ENCODE data around the gene KIF3B. TPM values are rescaled to one million over a fixed set of nuclear protein-coding genes. Genes with fewer than 3 reads are reported as not detected.

Gene KIF3B
- total RNA-seq, 1 experiment from 2014 or later = 31.5 TPM

DNA sequence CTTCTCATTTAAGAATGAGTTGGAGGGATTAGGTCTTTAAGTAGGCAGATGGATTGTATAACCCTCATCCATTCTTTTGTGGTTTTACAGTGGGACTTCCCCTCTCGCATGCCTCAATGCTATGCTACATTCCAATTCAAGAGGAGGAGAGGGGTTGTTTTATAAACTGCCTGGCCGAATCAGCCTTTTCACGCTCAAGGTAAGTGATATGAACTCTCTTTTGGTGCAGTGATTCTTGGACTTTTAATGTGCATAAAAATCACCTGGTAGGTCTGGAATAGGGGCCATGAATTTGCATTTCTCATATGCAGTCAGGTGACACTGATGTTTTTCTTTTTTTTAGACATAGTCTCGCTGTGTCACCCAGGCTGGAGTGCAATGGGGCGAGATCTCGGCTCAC, 91.5 kb downstream of the KIF3B start:
- Histone ChIP-seq H3K9me3 (ENCODE audit: control insufficient read depth in 1 of 2, insufficient read depth in 1 of 2, low read depth in 1 of 2, low read length in 2 of 2) (no peaks in the 10 kb centered on the region), H3K4me2 (ENCODE audit: low read length) (no peak overlapping the region), H3K9me2 (ENCODE audit: insufficient read depth) (no peaks in the 10 kb centered on the region), H3K4me3 (replicated peaks in 1 of 2; ENCODE audit: low read depth in 1 of 2, low read length in 2 of 2) (no peak overlapping the region), H3K27ac (ENCODE audit: low read depth, low read length) (no peak overlapping the region), H4K20me1 (ENCODE audit: insufficient read depth) (0 out of 2 replicates have a peak, but pooled peaks cover 5% of the 10 kb centered on the region), H2AFZ (ENCODE audit: low read depth, low read length, poor library complexity, severe bottlenecking) (no peak overlapping the region), H3K27me3 (ENCODE audit: insufficient read depth, low read length) (no peaks in the 10 kb centered on the region), H3K4me1 (ENCODE audit: control insufficient read depth in 1 of 2, insufficient read depth in 2 of 2, low read length in 2 of 2) (no peaks in the 10 kb centered on the region), H3K9ac (ENCODE audit: low read length) (no peak overlapping the region), H3K36me3 (ENCODE audit: control insufficient read depth in 1 of 2, insufficient read depth in 2 of 2, low read length in 2 of 2) (peaks cover 7 to 19% of the 10 kb centered on the region in 2 experiments), H3K79me2 (ENCODE audit: insufficient read depth, low read length) (peaks cover 89% of the 10 kb centered on the region)
- ChIA-PET POLR2A (no interaction called here), RAD21 (ENCODE audit: low non-redundant PET in 1 of 2, low total read pairs in 2 of 2, uncharacterized antibody in 2 of 2, unreplicated experiment in 2 of 2) (no interaction called here), CTCF (no interaction called here)
- TF ChIP-seq SIN3A (IDR thresholded peaks at IDR 0.05; ENCODE audit: low read depth) (no peak), SRF (IDR thresholded peaks at IDR 0.05; ENCODE audit: low read depth) (no peak), YY1 (IDR thresholded peaks at IDR 0.05; ENCODE audit: extremely low read depth, insufficient replicate concordance, low read depth, low read length) (no peak), EZH2 (IDR thresholded peaks at IDR 0.05) (no peak)
- no peak for DNase-seq (ENCODE audit: low read depth, low spot score)
- no TSS peak for BruUV-seq (replicated peaks)
- no peak for ATAC-seq
- intact Hi-C loops (cut with micrococcal nuclease) = no loop called here

- ATAC-seq = no peak
- Histone ChIP-seq H3K4me2 (ENCODE audit: low read length) (no peak overlapping the region), H3K9me2 (ENCODE audit: insufficient read depth) (no peaks in the 10 kb centered on the region), H3K36me3 (ENCODE audit: control insufficient read depth in 1 of 2, insufficient read depth in 2 of 2, low read length in 2 of 2) (peaks cover 11 to 19% of the 10 kb centered on the region in 2 experiments), H4K20me1 (ENCODE audit: insufficient read depth) (0 out of 2 replicates have a peak, but pooled peaks cover 5% of the 10 kb centered on the region), H3K27me3 (ENCODE audit: insufficient read depth, low read length) (no peaks in the 10 kb centered on the region), H3K27ac (ENCODE audit: low read depth, low read length) (no peak overlapping the region), H3K9ac (ENCODE audit: low read length) (no peak overlapping the region), H3K9me3 (ENCODE audit: control insufficient read depth in 1 of 2, insufficient read depth in 1 of 2, low read depth in 1 of 2, low read length in 2 of 2) (no peaks in the 10 kb centered on the region), H2AFZ (ENCODE audit: low read depth, low read length, poor library complexity, severe bottlenecking) (no peak overlapping the region), H3K4me3 (replicated peaks in 1 of 2; ENCODE audit: low read depth in 1 of 2, low read length in 2 of 2) (no peak overlapping the region), H3K79me2 (ENCODE audit: insufficient read depth, low read length) (peaks cover 73% of the 10 kb centered on the region), H3K4me1 (ENCODE audit: control insufficient read depth in 1 of 2, insufficient read depth in 2 of 2, low read length in 2 of 2) (no peaks in the 10 kb centered on the region)
- ChIA-PET CTCF (no interaction called here), RAD21 (ENCODE audit: low non-redundant PET in 1 of 2, low total read pairs in 2 of 2, uncharacterized antibody in 2 of 2, unreplicated experiment in 2 of 2) (no interaction called here), POLR2A (no interaction called here)
- no TSS peak for BruUV-seq (replicated peaks)
- intact Hi-C loops (cut with micrococcal nuclease) = no loop called here
- DNase-seq (ENCODE audit: low read depth, low spot score) = no peak
- TF ChIP-seq SRF (IDR thresholded peaks at IDR 0.05; ENCODE audit: low read depth) (no peak), ZFX (IDR thresholded peaks at IDR 0.05) (no peak), EGR1 (IDR thresholded peaks at IDR 0.05; ENCODE audit: low read depth) (no peak), SP1 (IDR thresholded peaks at IDR 0.05; ENCODE audit: low read depth) (no peak), FOSL1 (IDR thresholded peaks at IDR 0.05; ENCODE audit: low read depth) (no peak), CBX3 (IDR thresholded peaks at IDR 0.05; ENCODE audit: low read depth) (no peak), ELF1 (IDR thresholded peaks at IDR 0.05; ENCODE audit: borderline replicate concordance, low read depth) (no peak), POLR2AphosphoS5 (IDR thresholded peaks at IDR 0.05; ENCODE audit: low read depth, low read length) (no peak), POLR2A (IDR thresholded peaks at IDR 0.05; ENCODE audit: borderline replicate concordance, extremely low read depth, insufficient read depth, insufficient read length) (no peak), ATF3 (IDR thresholded peaks at IDR 0.05) (no peak)
- TF ChIP-seq, protein P1, sequence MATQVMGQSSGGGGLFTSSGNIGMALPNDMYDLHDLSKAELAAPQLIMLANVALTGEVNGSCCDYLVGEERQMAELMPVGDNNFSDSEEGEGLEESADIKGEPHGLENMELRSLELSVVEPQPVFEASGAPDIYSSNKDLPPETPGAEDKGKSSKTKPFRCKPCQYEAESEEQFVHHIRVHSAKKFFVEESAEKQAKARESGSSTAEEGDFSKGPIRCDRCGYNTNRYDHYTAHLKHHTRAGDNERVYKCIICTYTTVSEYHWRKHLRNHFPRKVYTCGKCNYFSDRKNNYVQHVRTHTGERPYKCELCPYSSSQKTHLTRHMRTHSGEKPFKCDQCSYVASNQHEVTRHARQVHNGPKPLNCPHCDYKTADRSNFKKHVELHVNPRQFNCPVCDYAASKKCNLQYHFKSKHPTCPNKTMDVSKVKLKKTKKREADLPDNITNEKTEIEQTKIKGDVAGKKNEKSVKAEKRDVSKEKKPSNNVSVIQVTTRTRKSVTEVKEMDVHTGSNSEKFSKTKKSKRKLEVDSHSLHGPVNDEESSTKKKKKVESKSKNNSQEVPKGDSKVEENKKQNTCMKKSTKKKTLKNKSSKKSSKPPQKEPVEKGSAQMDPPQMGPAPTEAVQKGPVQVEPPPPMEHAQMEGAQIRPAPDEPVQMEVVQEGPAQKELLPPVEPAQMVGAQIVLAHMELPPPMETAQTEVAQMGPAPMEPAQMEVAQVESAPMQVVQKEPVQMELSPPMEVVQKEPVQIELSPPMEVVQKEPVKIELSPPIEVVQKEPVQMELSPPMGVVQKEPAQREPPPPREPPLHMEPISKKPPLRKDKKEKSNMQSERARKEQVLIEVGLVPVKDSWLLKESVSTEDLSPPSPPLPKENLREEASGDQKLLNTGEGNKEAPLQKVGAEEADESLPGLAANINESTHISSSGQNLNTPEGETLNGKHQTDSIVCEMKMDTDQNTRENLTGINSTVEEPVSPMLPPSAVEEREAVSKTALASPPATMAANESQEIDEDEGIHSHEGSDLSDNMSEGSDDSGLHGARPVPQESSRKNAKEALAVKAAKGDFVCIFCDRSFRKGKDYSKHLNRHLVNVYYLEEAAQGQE (IDR thresholded peaks at IDR 0.05; ENCODE audit: low read depth) = no peak
- TF ChIP-seq, protein P2, sequence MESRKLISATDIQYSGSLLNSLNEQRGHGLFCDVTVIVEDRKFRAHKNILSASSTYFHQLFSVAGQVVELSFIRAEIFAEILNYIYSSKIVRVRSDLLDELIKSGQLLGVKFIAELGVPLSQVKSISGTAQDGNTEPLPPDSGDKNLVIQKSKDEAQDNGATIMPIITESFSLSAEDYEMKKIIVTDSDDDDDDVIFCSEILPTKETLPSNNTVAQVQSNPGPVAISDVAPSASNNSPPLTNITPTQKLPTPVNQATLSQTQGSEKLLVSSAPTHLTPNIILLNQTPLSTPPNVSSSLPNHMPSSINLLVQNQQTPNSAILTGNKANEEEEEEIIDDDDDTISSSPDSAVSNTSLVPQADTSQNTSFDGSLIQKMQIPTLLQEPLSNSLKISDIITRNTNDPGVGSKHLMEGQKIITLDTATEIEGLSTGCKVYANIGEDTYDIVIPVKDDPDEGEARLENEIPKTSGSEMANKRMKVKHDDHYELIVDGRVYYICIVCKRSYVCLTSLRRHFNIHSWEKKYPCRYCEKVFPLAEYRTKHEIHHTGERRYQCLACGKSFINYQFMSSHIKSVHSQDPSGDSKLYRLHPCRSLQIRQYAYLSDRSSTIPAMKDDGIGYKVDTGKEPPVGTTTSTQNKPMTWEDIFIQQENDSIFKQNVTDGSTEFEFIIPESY (IDR thresholded peaks at IDR 0.05; ENCODE audit: extremely low read depth, insufficient replicate concordance, low read length) = no peak
- TF ChIP-seq, protein P3, sequence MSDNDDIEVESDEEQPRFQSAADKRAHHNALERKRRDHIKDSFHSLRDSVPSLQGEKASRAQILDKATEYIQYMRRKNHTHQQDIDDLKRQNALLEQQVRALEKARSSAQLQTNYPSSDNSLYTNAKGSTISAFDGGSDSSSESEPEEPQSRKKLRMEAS (IDR thresholded peaks at IDR 0.05) = no peak
These were observed 93.4 kb downstream of the KIF3B start for GRCh38 chr20:32370897-32371296.

Measured in HCT116 (cell line).